ENCODE results near the gene CCDC92. TPM values are rescaled to one million over a fixed set of nuclear protein-coding genes. Genes with fewer than 3 reads are reported as not detected.
"Not testable (repeated sequence)": the region's sequence is repeated elsewhere in the genome, so short reads cannot be mapped to it uniquely, and the experiment has no call there.

CCDC92 gene
- total RNA-seq, 2 donors from 2014 or later, result 19.7 to 25.1 TPM

GRCh38 chr12:123950476-123951349 lies 21.9 kb downstream of the CCDC92 start:
- WGBS, 2 donors, result 80 to 81% methylated on average over 14 to 15 of the region's 15 CpGs
- intact Hi-C loops (cut with DNase I), result no loop called here
- TF ChIP-seq CTCF (IDR thresholded peaks at IDR 0.05), result no peak
- TF ChIP-seq POLR2A (IDR thresholded peaks at IDR 0.05), result no peak
- ATAC-seq (no peak), DNase-seq (peak in 1 of 4 donors; percentile 45)
- Histone ChIP-seq H3K9me3 (no peaks in the 10 kb centered on the region), H3K27me3 (no peaks in the 10 kb centered on the region), H3K4me1 (peaks cover 13% of the 10 kb centered on the region), H3K4me3 (no peak overlapping the region), H3K36me3 (replicated peaks in 1 of 2; ENCODE audit: insufficient read depth in 1 of 2, low read depth in 2 of 2) (no peaks in the 10 kb centered on the region), H3K27ac (no peak overlapping the region)

GRCh38 chr12:123949770-123950165 lies 22.9 kb downstream of the CCDC92 start:
- DNase-seq (no peak), ATAC-seq (no peak)
- Histone ChIP-seq H3K4me3 (no peak overlapping the region), H3K9me3 (no peaks in the 10 kb centered on the region), H3K27ac (no peak overlapping the region), H3K36me3 (replicated peaks in 1 of 2; ENCODE audit: insufficient read depth in 1 of 2, low read depth in 2 of 2) (no peaks in the 10 kb centered on the region), H3K27me3 (no peaks in the 10 kb centered on the region), H3K4me1 (peaks cover 13% of the 10 kb centered on the region)
- intact Hi-C loops (cut with DNase I), result no loop called here
- 90 to 94% methylated on average over 15 of the region's 15 CpGs for WGBS, 2 donors
- TF ChIP-seq CTCF (IDR thresholded peaks at IDR 0.05), result no peak
- no peak for TF ChIP-seq POLR2A (IDR thresholded peaks at IDR 0.05)

DNA sequence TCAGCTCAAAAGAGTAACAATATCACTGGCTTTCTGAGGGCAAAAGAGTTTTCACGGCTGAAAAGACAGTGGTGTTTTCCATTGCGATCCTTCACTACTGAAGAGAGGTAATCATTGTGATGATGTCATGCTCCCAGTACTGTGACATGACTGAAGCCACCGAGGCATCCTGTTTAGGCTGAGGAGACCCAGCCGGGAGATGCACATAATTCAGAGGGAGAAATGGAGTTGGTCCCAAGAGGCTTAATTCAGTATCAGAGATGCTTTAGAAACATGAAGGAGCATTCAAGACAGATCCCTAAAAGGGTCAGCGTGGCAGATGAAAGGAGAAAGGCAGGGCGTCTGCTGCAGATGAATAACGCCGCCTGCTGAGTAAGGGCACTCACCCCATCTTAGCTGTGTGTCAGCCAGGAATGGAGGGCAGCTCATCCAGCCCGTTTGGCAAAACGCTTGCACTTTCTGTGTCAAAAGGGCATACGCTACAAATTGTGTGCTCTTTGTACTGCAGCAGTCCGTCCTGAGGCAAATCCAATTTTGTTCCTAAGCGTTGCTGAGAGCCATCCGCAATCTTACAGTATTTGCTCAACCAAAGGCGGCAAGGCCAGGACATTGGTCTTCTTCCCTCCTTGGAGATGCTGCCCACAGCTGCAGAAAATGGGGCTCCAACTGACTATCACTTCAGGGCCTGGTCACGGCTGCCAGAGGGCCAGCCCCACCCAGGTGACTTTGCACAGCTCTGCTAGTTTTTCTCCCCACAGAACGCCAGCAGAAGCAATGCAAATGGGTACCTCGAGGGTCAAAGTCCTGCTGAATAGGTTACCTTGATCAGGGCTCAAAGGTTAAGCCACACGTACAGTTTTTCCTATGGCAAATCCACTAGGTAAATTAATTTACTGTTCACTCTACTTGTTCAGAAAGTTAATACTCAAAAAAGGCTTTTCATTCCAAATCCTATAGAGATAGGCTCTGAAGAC lies 23.5 kb downstream of the CCDC92 start:
- Histone ChIP-seq H3K4me3 (no peak overlapping the region), H3K9me3 (no peaks in the 10 kb centered on the region), H3K27ac (no peak overlapping the region), H3K36me3 (replicated peaks in 1 of 2; ENCODE audit: insufficient read depth in 1 of 2, low read depth in 2 of 2) (no peaks in the 10 kb centered on the region), H3K27me3 (no peaks in the 10 kb centered on the region), H3K4me1 (peaks cover 13% of the 10 kb centered on the region)
- intact Hi-C loops (cut with DNase I), result no loop called here
- ATAC-seq (no peak), DNase-seq (no peak)
- 83 to 86% methylated on average over 19 of the region's 19 CpGs for WGBS, 2 donors
- no peak for TF ChIP-seq CTCF (IDR thresholded peaks at IDR 0.05)
- no peak for TF ChIP-seq POLR2A (IDR thresholded peaks at IDR 0.05)

DNA sequence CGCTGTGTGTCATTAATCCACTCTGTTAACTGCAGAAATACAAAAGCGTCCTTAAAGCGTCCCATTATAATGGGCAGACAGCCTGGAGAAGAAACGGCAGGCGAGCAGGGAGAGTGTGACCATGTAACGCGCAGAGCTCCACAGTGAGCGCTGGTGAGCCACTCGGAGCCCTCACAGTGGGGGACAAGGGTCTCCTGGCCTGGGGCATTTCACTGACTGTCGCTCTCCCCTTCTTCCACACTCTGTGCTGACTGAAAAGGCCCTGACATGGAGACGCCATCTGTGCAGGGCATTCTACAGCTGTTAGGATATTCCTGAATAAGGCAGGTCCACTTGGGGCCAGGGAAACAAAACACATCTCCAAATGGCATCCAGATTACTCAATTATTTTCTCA lies 24.2 kb downstream of the CCDC92 start:
- intact Hi-C loops (cut with DNase I), result no loop called here
- WGBS, 2 donors, result 94 to 95% methylated on average over 11 of the region's 11 CpGs
- ATAC-seq (no peak), DNase-seq (no peak)
- Histone ChIP-seq H3K4me1 (peaks cover 13% of the 10 kb centered on the region), H3K27me3 (no peaks in the 10 kb centered on the region), H3K9me3 (no peaks in the 10 kb centered on the region), H3K27ac (no peak overlapping the region), H3K36me3 (replicated peaks in 1 of 2; ENCODE audit: insufficient read depth in 1 of 2, low read depth in 2 of 2) (no peaks in the 10 kb centered on the region), H3K4me3 (no peak overlapping the region)
- no peak for TF ChIP-seq POLR2A (IDR thresholded peaks at IDR 0.05)

- H3K9me3 ChIP-seq; H3K36me3 ChIP-seq (replicated peaks in 1 of 2; ENCODE audit: insufficient read depth in 1 of 2, low read depth in 2 of 2); H3K4me3 ChIP-seq; intact Hi-C loops (cut with DNase I); ATAC-seq; DNase-seq; H3K27me3 ChIP-seq; H3K27ac ChIP-seq: not testable (repeated sequence)
- 90 to 91% methylated on average over 7 of the region's 7 CpGs for WGBS, 2 donors
- H3K4me1 ChIP-seq, result peaks cover 11% of the 10 kb centered on the region
Measured at GRCh38 chr12:123947531-123947930, 25.1 kb downstream of the CCDC92 start.

GRCh38 chr12:123946516-123947505 lies 25.8 kb downstream of the CCDC92 start:
- ATAC-seq; H3K4me1 ChIP-seq; intact Hi-C loops (cut with DNase I); H3K27me3 ChIP-seq; DNase-seq; H3K4me3 ChIP-seq; H3K27ac ChIP-seq; H3K36me3 ChIP-seq (replicated peaks in 1 of 2; ENCODE audit: insufficient read depth in 1 of 2, low read depth in 2 of 2); H3K9me3 ChIP-seq: not testable (repeated sequence)
- WGBS, 2 donors, result 91 to 92% methylated on average over 14 to 33 of the region's 35 CpGs

Measured in body of pancreas (tissue), 4 donors.